IPS-18c (cell line): Measurements from ENCODE around the gene AKNA.

Source experiments
- H3K4me3 ChIP-seq: 2 replicates; pipeline ENCODE4 v1.7.0; 2013; ENCODE audit warnings: low read depth, mild to moderate bottlenecking, low read length, moderate library complexity; ENCODE audit not compliant: insufficient read depth
- H3K9me3 ChIP-seq: one replicate; pipeline ENCODE4 v1.6.1; 2013; ENCODE audit warnings: mild to moderate bottlenecking, low read length, moderate library complexity; ENCODE audit not compliant: control insufficient read depth, insufficient read depth

AKNA gene

DNA sequence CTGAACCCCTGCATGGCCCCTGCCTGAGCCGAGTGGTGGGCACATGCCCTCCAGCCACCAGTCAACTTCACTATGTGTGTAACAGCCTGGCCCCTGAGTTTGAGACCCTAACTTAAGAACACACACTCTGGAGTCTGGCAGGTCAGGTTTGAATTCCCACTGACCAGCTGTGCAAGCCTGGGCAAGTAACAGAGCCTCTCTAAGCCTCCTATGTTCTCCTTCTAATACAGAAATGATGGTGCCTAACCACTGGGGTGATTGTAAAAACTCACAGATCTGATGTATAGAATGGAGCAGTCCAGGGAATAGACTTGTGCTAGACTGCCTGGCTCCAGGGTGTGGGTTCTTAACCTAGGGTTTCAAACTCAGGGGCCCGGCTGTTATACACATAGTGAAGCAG is 16.7 kb upstream of the AKNA start:
- no peak overlapping the region for H3K4me3 ChIP-seq
- no peaks in the 10 kb centered on the region for H3K9me3 ChIP-seq

DNA sequence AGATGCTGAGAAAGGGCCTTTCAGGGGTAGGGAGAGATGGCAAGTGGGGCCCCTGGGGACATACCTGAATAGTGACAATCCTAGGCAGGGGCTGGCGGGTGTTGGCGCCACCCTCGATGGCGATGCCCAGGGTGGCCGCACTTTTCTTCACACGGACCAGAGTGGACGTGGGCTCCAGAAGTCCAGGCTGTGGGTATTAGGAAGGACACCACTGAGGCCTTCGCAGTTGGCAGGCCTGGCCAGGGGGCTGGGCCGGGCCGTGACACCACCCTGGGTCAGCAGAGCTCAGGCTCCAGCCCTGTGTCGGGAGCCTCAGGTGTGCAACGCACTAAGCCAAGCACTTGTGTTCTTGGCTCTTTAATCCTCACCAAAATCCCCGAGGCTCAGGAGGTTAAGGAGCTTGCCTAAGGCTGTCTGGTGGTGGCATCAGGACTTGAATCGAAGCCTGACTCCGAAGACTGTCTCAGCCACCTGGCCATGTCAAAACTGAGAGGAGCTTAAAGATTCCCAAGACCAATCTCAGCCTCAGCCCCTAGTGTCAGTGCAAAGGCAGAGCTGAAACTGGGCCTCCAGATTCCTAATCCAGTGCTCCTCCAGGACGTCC is 15.5 kb upstream of the AKNA start:
- H3K9me3 ChIP-seq: no peaks in the 10 kb centered on the region
- no peak overlapping the region for H3K4me3 ChIP-seq

DNA sequence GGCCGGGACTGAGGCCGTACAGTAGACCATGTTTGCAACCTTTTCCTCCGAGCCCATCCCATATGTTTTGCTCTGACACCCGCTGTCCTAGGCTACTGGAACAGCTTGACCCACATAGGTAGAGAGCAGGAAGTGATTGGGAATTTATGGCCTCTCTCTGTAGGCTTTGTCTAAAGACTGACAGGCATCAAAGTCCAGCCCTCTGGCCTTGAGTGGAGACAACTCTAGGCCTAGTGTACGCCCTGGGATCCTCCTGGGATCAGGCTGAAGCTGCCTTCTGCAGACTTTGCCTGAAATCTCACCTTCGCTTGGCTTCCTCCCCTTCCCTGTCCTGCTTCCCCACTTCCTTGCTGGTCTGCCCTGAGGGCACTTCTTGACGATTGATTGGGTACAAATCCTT is 13.6 kb upstream of the AKNA start:
- Histone ChIP-seq H3K9me3 (no peaks in the 10 kb centered on the region), H3K4me3 (no peak overlapping the region)

DNA sequence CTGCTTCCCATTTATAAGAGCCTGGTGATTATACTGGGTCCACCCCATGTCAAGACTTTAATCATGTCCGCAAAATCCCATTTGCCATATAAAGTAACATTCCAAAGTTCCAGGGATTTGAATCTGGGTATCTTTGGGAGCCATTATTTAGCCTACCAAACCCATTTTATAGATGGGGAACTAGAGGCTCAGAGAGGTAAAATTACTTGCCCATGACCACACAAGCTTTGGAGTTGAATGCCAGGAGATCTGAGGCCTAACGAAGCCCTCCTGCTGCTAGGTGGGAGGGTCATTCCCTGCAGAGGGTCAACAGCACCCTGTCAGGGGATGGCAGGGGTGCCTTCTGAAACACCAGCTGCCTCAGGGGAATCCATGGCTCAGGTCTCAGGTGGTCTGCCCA is 13.0 kb upstream of the AKNA start:
- H3K4me3 ChIP-seq: no peak overlapping the region
- no peaks in the 10 kb centered on the region for H3K9me3 ChIP-seq

DNA sequence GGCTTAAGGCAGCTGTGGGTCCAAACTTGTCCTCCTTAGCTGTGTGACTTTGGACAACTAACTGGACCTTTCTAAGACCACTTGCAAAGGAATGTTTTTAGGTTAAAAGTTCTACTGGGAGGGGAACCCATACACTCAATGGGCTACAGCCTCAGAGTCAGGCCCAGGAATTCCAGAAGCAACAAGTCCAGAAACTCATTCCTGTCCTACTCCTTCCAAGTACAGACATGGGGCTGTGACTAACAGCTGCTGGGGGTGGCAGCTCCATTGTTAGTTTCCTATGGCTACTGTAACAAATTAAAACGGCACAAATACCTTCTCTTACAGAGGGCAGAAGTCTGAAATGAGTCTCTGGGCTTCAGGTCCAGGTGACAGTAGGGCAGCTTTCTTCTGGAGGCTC is 12.4 kb upstream of the AKNA start:
- Histone ChIP-seq H3K4me3 (no peak overlapping the region), H3K9me3 (no peaks in the 10 kb centered on the region)

DNA sequence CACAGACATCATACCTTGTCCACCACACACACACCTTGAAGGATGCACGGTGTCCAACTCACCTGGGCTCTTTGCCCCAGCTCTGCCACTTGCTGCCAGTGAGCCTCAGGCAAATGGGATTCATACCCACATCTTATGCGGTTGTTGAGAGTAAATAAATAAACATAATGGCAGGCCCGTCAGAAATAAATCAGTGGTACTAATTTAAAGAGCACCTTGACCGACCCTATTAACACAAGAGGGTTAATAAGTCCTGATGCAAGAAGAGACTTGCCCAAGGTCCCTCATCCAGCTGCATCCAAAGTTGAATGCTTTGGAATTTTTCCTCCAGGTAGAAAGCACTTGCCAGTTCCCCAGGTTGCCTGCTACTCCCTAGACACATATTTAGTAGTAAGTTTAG is 11.6 kb upstream of the AKNA start:
- H3K9me3 ChIP-seq: no peaks in the 10 kb centered on the region
- H3K4me3 ChIP-seq: no peak overlapping the region

DNA sequence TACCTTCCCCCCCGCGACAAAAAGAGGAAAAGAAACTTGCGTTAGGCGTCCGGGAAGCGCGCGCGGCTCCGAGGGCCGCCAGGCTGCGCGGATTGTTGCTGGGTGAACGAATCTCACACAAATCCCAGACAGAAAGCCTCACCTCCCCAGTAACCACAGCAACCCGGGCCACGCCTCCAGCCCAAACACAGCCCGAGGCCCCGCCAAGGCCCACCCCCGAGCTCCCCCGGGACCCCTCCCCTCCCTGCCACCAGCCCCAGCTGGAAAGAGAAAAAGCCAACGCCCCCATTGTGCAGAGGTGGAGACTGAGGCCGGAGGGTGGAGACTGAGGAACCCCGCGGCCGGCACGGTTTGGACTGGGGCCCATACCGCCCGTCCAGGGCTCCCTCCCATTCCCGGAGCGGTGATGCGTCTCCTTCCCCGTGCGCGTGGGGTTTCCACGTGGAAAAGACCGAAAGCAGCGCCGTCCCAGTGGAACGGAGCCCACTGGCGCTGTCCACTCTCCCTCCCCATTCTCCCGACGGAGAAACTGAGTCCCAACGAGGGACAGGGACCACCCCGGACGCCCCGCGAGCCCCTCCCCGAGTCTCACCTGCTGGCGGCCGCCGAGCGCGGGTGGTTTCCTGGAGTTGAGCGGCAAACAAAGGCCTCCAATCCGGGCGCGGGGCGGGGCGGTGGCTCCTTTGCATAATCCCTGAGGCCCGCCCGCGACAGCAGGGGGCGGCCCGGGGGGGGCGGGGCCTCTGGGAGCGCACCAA is 10.2 kb upstream of the AKNA start:
- no peaks in the 10 kb centered on the region for H3K9me3 ChIP-seq
- H3K4me3 ChIP-seq: peak overlapping the region; percentile 84

DNA sequence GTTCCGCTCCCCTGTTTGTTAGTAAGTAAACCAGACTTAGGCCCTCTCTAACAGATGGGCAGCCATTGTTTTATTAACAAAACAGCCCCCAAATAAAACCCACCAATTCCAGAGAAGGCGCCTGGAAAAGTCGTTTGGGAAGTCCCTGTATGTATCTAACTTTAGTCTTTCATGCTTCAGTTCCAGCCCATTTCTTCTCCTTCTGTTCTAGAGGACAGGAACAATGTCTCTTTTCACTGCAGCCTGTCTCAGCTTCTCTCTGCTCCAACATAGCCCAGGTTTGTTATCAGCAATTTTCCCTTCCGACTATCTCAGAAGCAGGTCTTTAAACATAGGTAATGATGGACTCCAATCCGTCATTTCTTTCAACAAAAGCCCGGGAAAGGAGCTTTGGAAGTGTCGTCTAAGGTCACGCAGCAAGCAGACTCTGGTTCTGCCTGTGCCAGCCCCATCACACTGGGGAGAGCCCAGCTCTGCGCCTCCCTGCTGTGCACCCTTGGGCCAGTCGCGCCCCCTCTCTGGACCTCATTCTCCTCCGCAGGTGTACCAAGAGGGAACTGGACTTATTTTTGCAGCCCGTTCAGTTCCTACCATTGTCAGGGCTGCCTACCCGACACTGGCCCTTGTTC is 9.6 kb upstream of the AKNA start:
- H3K9me3 ChIP-seq: no peaks in the 10 kb centered on the region
- peak overlapping the region; percentile 77 for H3K4me3 ChIP-seq

DNA sequence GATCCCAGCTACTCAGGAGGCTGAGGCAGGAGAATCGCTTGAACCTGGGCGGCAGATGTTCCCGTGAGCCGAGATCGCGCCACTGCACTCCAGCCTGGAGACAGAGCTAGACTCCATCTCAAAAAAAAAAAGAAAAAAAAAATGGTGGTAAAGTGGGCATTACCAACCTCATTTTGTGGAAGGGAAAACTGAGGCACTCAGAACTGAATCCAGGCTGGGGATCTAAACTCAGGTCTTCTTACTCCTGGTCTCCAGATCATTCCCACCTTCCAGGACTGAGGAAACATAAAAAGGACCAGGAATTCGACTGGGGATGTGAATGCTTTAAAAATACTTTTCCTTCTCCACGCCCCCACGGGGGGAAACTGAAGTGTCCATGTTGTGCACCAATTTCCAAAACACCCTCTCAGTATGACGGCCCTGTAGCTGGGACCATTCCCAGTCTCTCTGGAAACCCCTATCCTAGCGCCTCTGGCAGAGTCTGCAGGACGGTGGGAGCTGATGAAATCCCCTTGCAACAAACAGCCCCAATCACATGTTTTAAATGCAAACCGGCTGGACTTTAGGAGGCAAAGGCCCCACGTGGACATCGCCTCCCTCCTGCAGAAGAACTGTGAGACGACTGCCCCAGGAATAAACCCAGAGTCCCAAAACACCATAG is 8.9 kb upstream of the AKNA start:
- Histone ChIP-seq H3K9me3 (no peaks in the 10 kb centered on the region), H3K4me3 (no peak overlapping the region; the same call in 1 of the 2 replicates)

DNA sequence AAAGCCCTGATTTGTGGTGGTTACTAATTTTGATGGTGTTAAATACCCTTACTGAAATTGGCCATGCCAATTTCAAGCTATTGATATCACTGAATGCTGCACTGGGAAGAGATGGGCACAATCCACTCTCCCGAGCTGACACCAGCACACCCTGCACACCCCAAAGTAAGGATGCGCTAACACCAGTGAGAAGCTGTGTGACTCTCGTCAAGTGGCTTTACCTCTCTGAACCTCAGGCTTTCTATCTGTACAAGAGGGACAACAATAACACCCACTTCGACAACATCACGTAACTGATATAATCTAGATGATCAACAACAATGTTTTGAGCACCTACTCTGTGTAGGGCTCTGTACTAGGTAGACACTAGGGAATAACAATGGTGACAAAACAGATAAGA is 8.0 kb upstream of the AKNA start:
- H3K4me3 ChIP-seq: no peak overlapping the region
- no peaks in the 10 kb centered on the region for H3K9me3 ChIP-seq

DNA sequence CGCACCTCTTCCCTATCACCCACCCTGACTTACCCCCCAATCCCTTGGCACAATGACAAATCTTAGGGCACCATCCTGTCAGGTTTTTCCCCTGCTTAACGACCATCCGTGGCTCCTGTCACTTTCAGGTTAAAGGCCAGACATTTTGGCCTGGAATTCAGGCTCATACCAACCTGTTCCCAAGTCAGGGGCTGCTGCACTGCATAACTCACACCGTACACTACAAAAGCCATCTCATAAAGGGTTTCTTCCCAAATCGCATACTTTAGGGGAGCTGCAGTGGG is 7.5 kb upstream of the AKNA start:
- Histone ChIP-seq H3K4me3 (no peak overlapping the region), H3K9me3 (no peaks in the 10 kb centered on the region)

DNA sequence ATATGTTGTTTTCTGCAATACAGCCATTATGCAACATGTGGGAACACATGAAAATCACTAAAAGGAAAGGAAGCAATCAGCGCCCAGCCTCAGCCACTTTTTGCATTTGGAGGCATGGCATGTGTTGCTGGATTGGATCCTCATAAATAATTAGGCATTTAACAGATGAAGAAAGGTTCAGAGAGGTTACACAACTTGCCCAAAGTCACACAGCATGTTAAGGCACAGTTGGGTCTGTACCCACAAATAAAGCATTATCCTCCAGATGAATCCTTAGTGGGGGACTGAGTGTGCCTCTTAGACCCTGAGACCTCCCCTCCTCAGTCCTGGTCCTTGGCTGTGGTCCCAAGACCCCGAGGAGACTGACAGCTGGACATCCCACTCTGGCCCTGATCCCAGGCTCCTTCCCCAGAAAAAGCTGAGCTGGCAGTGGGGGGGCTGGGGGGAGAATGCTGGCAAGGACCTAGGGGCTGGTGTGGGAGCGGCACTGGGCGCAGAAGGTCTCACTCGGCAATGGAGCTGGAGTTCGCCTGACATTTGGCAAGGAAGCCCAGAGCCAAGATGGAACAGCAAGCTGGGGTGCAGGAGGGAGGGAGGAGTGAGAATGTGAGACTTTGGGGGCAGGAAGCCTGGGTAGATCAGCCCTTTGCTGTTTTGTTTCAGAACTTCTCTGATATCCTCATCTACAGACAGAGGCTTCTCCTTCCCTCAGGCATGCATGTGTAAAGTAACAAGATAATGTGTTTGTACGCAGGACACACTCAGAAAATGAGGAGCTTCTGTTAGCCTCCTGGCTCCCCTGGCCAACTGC is 6.9 kb upstream of the AKNA start:
- H3K4me3 ChIP-seq: no peak overlapping the region

DNA sequence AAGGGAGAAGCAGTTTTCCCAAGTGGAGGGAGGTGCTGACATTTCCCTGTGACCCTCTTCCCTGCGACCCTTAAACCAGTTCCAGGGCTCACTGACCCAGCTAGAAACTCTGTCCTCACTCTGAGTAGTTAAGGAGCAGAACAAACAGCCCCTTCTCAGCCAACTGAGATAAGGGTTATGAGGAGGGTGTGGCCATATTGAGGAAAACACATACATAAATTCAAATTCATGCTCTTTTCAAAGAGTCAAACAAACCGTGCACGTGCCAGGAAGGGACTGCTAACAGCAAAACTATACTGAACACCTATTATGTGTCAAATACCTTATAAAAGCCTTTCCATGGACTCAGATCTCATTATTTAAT is 4.9 kb upstream of the AKNA start:
- H3K4me3 ChIP-seq: no peak overlapping the region
- no peaks in the 10 kb centered on the region for H3K9me3 ChIP-seq

More for the DNA sequence above, 6.9 kb upstream of the AKNA start:
- no peaks in the 10 kb centered on the region for H3K9me3 ChIP-seq

DNA sequence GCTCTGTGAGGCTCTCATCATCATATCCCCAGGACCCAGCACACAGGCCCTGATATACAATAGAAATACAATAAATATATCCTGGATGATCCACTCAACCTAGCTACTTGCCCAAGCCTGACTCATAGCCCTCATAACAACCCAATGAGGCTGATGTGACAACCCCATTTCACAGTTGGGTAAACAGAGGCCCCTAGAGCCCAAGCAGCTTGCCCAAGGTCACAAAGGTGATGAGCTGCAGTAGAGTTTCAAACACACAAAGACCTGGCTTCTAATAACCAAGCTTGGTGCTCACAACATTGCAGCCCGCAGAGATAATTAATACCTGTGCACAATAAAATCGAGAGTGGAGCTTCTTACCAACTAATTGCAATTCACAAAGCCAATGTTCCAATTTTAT is 3.2 kb upstream of the AKNA start:
- no peak overlapping the region for H3K4me3 ChIP-seq

DNA sequence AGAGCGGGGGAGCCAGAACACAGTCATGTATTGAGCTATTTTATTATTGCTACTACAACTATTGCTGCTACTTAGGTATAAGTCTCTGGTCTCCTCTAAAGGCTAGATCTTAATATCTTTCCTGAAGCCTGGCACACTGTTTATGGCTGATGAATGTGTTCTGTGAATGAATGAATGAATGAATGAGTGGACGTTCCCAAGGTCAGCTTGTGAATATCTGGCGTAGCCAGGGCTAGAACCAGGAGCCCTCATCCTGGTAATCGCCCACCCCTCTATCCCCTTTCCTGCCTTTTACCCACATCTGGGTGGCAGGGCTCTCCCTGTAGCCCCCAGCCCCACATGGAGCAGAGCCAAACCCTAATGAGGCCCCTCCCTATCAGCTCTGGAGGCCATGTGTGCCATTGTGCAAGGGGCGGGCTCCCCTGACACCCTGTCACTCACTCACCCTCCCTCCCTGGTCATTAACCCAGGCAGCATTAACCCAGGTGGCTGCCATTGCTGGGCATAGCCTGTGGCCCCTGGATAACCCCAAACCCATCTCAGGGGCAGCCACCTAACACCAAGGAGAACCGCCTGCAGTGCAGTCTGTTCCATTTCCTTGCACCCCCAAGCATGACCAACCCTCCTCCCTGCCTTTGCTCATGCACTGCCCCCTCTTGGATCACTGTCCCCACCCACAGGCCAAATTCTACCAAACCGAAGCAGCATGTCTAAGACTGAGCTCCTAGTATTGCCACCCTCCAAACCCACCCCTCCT is 2.0 kb upstream of the AKNA start:
- no peak overlapping the region for H3K4me3 ChIP-seq
- no peaks in the 10 kb centered on the region for H3K9me3 ChIP-seq

More for the DNA sequence above, 3.2 kb upstream of the AKNA start:
- H3K9me3 ChIP-seq: no peaks in the 10 kb centered on the region

DNA sequence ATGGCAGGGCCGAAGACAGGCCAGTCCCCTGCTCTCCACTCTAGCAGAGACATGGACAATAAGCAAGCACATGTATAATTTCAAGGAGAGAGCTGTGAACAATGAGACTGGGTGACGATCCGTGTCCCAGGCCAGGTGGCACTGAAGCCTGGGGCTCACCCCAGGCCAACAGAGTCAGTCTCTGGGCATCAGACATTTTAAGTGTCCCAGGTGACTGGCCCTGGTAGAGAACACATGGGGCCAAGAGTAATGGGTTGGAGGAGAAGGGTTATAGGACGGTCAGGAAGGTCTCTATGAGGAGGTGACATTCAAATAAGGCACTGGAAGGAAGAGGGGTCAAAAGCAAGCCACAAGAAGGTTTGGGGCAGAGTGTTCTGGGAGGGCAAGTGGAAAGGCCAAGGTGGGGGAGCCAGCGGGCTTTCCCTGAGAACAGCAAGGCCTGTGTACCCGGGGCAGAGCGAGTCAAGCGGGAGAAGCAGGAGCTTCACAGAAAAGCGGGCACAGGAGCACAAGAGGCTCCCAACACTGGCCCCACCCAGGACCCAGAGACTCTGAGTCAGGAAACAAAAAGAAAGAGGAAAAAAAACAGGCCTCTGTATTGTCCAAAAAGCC is 1.1 kb upstream of the AKNA start:
- H3K4me3 ChIP-seq: no peak overlapping the region
- no peaks in the 10 kb centered on the region for H3K9me3 ChIP-seq

DNA sequence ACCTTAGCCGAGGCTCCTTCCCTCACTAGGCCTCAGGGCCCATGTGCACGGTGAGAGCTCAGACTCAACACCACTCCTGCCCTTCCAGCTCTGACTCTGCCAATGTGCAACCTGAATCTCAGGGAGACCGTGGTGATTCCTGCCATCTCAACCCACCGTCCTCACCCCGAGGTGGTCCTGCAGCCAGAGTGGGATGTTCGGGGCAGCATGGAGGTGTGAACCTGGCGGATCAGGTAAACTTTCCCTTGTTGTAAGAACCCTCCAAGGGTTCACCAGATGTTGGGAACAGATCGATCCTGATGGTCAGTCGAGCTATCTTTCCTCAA is 538 bp upstream of the AKNA start:
- Histone ChIP-seq H3K4me3 (no peak overlapping the region), H3K9me3 (no peaks in the 10 kb centered on the region)
